HFFc6 (cell line): ENCODE measurements around the gene THSD7A. TPM values are rescaled to one million over a fixed set of nuclear protein-coding genes. Genes with fewer than 3 reads are reported as not detected.

ENCODE experiments used
- DNase-seq: peaks from one replicate; pipeline ENCODE4 v3.0.0-alpha.2; 2018
- H3K27ac Mint-ChIP-seq: 2 replicates; pipeline ENCODE4 v1.8.0; 2020; ENCODE audit warnings: mild to moderate bottlenecking, mixed read lengths
- H3K27me3 Mint-ChIP-seq: 2 replicates; pipeline ENCODE4 v1.8.0; 2021; ENCODE audit warnings: mild to moderate bottlenecking, moderate library complexity, mixed read lengths; ENCODE audit not compliant: insufficient read depth
- H3K36me3 Mint-ChIP-seq: 2 replicates; pipeline ENCODE4 v1.8.0; 2021; ENCODE audit warnings: low read depth, mixed read lengths
- H3K4me1 Mint-ChIP-seq: 2 replicates; pipeline ENCODE4 v1.8.0; 2020; ENCODE audit warnings: low read depth, mixed read lengths
- H3K4me3 Mint-ChIP-seq: 2 replicates; pipeline ENCODE4 v1.8.0; 2020; ENCODE audit warnings: mild to moderate bottlenecking, moderate library complexity, mixed read lengths
- H3K9me3 Mint-ChIP-seq: 2 replicates; pipeline ENCODE4 v1.8.0; 2020; ENCODE audit warnings: mild to moderate bottlenecking, mixed read lengths
- CTCF ChIP-seq: fragments of 200-600 bp; sonication (generic); IDR thresholded peaks from 2 replicates; pipeline ENCODE4 v1.5.0; 2021; ENCODE audit warnings: antibody characterized with exemption, mild to moderate bottlenecking
- total RNA-seq, 6 experiments: library from RNA; stranded (reverse); fragmentation: NEBNext Ultra II Directional; extraction: Animal tissue kit (Norgen Biotek cat#: 25700); gene quantifications; 2 replicates in 1 of 6; 3 replicates in 5 of 6; pipeline ENCODE4 v1.2.3, GENCODE V29; 2021

The THSD7A gene
- total RNA-seq, 6 experiments from 2014 or later = not detected

DNA sequence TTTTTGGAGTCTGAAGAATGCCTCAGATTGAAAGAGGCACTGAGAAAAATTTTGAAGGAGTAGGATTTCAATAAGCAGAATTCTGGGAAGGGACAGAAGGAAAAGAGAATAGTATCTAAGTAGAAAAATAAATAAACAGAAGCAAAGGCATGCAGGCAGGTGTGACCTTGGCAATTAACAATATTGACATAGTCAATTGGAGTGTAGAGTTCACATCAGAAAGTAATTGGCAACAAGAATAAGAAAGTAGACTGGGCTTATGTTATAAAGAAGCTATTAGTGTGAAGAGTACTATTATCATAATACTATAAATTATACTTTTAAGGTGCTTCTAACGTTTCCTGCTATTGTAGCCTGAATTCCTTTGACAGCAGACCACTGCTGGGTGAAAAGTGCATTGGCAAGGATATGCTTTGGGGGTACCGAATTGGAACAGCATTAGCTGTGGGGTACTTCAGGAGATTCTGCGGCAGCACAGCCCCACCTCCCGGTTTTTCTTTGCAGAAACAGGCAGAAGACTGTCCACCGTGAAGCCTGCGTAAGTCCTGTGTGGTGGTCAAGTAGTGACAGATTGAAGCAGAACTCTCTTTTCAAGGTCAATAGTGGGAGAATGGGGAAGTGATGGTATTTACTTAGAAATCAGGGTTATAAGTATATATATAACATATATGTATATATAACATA is 357.0 kb downstream of the THSD7A start:
- DNase-seq = no peak
- Mint-ChIP-seq H3K9me3 (peaks cover 31% of the 10 kb centered on the region), H3K36me3 (no peaks in the 10 kb centered on the region; the same call in 1 of the 2 replicates), H3K27me3 (no peaks in the 10 kb centered on the region), H3K27ac (no peak overlapping the region), H3K4me3 (no peak overlapping the region), H3K4me1 (no peaks in the 10 kb centered on the region)
- no peak for TF ChIP-seq CTCF

DNA sequence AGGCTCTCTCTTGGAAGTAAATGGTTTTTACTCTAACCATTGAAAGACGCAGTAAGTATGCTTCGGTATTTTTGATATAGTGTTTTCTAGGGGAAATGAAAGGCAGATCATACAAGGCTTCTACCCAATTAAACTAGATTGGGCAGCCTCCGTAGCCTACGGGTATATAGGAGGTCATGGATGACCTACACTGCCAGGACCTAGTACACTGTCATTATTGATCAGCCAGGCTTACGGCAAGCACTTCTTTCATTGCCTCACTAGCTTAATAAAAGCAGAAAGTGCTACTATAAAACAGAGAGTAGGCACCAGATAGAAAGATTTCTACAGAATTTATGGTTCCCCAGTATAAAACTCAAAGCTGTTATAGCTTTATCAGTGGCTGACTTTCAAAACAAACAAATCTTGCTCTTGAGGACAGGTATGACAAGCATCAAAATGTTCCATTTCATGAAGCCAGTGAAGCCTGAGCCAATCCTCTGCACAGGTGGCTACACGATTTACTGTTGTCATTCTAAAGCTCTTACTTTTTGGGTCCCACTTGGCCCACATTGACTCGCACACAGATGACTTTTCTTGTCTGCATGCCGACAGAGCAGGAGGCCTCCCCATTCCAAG is 358.1 kb downstream of the THSD7A start:
- Mint-ChIP-seq H3K27me3 (no peaks in the 10 kb centered on the region), H3K36me3 (no peaks in the 10 kb centered on the region; the same call in 1 of the 2 replicates)
- no peak for DNase-seq

DNA sequence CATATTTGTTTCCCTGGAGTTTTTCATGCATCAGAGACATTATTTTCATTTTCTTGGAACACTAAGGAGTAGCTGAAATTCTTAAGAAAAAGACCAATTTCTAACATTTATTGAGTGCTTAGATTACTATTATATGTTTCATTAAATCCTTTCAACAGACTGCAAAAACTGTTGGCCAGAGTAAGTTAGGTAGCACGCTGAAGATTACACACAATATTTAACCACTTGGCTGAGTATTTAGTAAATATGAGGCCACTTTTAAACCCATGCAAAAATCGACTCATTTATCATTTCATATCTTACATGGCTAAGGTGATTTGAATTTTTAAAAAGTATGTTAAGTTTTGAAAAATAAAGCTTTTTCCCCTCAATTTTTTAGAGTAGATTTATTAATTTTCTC is 358.8 kb downstream of the THSD7A start:
- no peak overlapping the region for H3K27ac Mint-ChIP-seq
- no peak for DNase-seq
- no peak overlapping the region for H3K4me3 Mint-ChIP-seq
- no peaks in the 10 kb centered on the region for H3K27me3 Mint-ChIP-seq
- H3K4me1 Mint-ChIP-seq = no peaks in the 10 kb centered on the region
- H3K9me3 Mint-ChIP-seq = peaks cover 30% of the 10 kb centered on the region
- no peak for TF ChIP-seq CTCF
- H3K36me3 Mint-ChIP-seq = no peaks in the 10 kb centered on the region; the same call in 1 of the 2 replicates

More for the DNA sequence above, 358.1 kb downstream of the THSD7A start:
- no peak for TF ChIP-seq CTCF
- no peak overlapping the region for H3K27ac Mint-ChIP-seq
- peaks cover 36% of the 10 kb centered on the region for H3K9me3 Mint-ChIP-seq
- no peak overlapping the region for H3K4me3 Mint-ChIP-seq
- H3K4me1 Mint-ChIP-seq = no peaks in the 10 kb centered on the region

GRCh38 chr7:11472646-11473045 is 359.4 kb downstream of the THSD7A start:
- H3K4me3 Mint-ChIP-seq = no peak overlapping the region
- DNase-seq = no peak
- peaks cover 25% of the 10 kb centered on the region for H3K9me3 Mint-ChIP-seq
- TF ChIP-seq CTCF = no peak
- no peaks in the 10 kb centered on the region for H3K4me1 Mint-ChIP-seq
- no peaks in the 10 kb centered on the region for H3K27me3 Mint-ChIP-seq
- H3K36me3 Mint-ChIP-seq = no peaks in the 10 kb centered on the region; the same call in 1 of the 2 replicates
- H3K27ac Mint-ChIP-seq = no peak overlapping the region

DNA sequence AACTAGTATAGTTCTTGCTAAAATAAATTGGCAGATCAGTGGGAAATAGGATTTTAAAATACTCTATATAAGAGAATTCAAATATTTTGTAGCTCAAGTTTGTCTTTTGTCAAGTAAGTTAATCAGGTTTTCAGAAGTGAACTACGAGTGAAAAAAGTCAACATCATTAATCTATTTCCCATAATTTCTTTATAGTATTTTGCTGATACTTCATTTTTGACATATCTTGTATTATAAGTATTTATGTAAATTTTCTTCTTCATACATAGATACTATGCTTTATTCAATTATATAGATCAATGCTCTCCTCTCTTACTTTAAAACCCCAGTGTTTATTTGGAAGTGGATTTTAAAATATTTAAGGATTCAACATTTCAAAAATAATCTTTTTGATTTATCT is 360.7 kb downstream of the THSD7A start:
- Mint-ChIP-seq H3K36me3 (peaks cover 6% of the 10 kb centered on the region; the same call in 1 of the 2 replicates), H3K4me3 (no peak overlapping the region), H3K27ac (no peak overlapping the region), H3K4me1 (no peaks in the 10 kb centered on the region), H3K9me3 (peaks cover 28% of the 10 kb centered on the region), H3K27me3 (no peaks in the 10 kb centered on the region)
- DNase-seq = no peak
- TF ChIP-seq CTCF = no peak
